BJ (cell line): ENCODE data around the gene AGBL4. TPM values are rescaled to one million over a fixed set of nuclear protein-coding genes. Genes with fewer than 3 reads are reported as not detected.

Experiments
- CTCF ChIA-PET: fragments of 350-600 bp; formaldehyde crosslinking; extraction: SDS; loops from one replicate; lab custom pipeline; 2021; ENCODE audit warnings: antibody characterized with exemption, inconsistent platforms; lab: Yijun Ruan, JAX
- POLR2A ChIA-PET: fragments of 300-600 bp; sonication (Branson Sonifier 250); formaldehyde crosslinking; extraction: SDS; loops from one replicate; lab custom pipeline; 2021; ENCODE audit warnings: antibody characterized with exemption; lab: Charles Lee
- DNase-seq: peaks from one replicate; pipeline ENCODE4 v3.0.0-alpha.2; 2011; ENCODE audit warnings: low read depth
- H3K27me3 ChIP-seq: 2 replicates; pipeline ENCODE4 v1.6.0; 2011; ENCODE audit warnings: low read length; ENCODE audit not compliant: control insufficient read depth, insufficient read depth
- H3K36me3 ChIP-seq: 2 replicates; pipeline ENCODE4 v1.5.1; 2011; ENCODE audit warnings: low read length; ENCODE audit not compliant: control insufficient read depth, insufficient read depth
- H3K4me3 ChIP-seq: 2 replicates; pipeline ENCODE4 v1.5.1; 2011; ENCODE audit warnings: low read depth, mild to moderate bottlenecking, control low read depth, low read length
- polyA plus RNA-seq: library from polyadenylated mRNA; depleted of rRNA; stranded (reverse); fragments of >200 nt; gene quantifications from 2 replicates; pipeline ENCODE4 v1.2.3, GENCODE V29; 2011
- TF ChIP-seq, protein P1 (sequence below): IDR thresholded peaks from 2 replicates; pipeline ENCODE4 v1.5.1; 2011; ENCODE audit warnings: low read depth, mild to moderate bottlenecking, control low read depth, inconsistent platforms, low read length, moderate library complexity; ENCODE audit not compliant: insufficient read depth

AGBL4 gene
- polyA plus RNA-seq, 1 experiment, result not detected

DNA sequence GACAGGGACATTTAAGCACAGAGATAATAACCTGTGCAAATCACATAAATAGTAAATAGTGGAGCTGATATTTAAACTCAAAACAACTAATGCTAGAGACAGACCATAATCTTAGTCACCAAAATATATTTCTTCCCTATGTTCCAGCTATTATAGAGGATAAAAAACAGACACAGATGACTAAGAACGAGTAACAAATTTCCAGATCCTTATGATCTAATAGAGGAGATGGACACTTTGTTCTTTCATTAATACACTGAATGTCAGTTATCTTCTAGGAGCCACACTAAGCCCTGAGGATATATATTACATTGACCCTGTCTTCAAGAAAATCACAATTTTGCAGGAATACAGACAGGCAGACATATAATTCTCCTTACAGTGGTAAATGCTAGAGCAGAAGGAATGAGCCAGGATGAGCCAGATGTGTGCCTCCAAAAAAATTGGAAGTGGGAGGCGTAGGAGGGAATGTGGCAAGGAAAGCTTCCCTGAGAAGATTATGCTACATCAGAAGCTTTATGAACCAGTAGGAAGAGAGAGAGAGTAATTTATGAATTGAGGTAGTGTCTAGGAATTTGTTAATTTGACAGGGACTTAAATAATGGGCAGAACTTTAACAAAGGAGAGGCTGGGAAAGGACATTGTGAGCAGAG is 851.7 kb downstream of the AGBL4 start:
- CTCF ChIA-PET, result no interaction called here
- POLR2A ChIA-PET, result no interaction called here
- TF ChIP-seq, protein P1, sequence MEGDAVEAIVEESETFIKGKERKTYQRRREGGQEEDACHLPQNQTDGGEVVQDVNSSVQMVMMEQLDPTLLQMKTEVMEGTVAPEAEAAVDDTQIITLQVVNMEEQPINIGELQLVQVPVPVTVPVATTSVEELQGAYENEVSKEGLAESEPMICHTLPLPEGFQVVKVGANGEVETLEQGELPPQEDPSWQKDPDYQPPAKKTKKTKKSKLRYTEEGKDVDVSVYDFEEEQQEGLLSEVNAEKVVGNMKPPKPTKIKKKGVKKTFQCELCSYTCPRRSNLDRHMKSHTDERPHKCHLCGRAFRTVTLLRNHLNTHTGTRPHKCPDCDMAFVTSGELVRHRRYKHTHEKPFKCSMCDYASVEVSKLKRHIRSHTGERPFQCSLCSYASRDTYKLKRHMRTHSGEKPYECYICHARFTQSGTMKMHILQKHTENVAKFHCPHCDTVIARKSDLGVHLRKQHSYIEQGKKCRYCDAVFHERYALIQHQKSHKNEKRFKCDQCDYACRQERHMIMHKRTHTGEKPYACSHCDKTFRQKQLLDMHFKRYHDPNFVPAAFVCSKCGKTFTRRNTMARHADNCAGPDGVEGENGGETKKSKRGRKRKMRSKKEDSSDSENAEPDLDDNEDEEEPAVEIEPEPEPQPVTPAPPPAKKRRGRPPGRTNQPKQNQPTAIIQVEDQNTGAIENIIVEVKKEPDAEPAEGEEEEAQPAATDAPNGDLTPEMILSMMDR, result no peak

DNA sequence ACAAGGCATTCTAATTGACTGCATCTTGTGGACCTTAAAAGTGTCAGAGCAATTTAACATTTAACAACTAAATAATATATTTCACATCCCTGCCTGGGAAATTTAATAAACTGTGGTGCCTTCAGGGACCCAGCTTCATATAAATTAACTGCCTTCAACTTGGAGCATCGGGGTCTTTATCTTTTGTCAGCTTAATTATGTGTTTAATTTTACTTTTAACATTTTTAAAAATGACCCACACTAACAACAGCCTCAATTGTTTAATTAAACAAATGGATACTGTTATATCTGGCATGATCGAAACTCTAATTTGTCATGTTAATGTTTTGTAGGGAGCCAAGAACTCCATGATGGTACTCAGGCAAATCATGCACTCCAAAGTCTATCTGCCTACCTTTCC is 857.7 kb downstream of the AGBL4 start:
- TF ChIP-seq, protein P1, result no peak
- no peaks in the 10 kb centered on the region for H3K27me3 ChIP-seq
- POLR2A ChIA-PET, result no interaction called here
- DNase-seq, result no peak
- CTCF ChIA-PET, result no interaction called here
- H3K4me3 ChIP-seq, result no peak overlapping the region
- H3K36me3 ChIP-seq, result no peaks in the 10 kb centered on the region

More for the DNA sequence above, 851.7 kb downstream of the AGBL4 start:
- no peak for DNase-seq
- Histone ChIP-seq H3K27me3 (no peaks in the 10 kb centered on the region), H3K4me3 (no peak overlapping the region), H3K36me3 (no peaks in the 10 kb centered on the region)

DNA sequence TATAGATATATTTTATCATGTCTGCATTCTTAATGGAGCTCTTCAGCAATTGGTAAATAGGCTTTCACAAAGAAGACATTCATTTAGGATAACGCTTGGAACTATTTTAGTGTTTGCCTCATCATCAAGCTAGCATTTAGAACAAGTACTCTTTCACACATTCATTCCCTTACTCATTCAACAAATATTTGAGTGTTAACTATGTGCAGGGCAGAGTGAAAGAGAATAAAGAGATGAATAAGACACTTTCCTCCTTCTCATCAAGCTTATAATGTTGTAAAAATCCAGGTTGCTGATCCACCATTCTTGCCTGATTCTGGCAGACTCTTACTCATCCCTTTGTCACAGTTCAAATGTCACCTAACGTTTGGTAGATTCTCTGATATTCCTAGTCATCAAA is 860.7 kb downstream of the AGBL4 start:
- no peak for DNase-seq
- ChIA-PET POLR2A (no interaction called here), CTCF (no interaction called here)
- TF ChIP-seq, protein P1, result no peak
- H3K36me3 ChIP-seq, result no peaks in the 10 kb centered on the region
- H3K27me3 ChIP-seq, result no peaks in the 10 kb centered on the region
- no peak overlapping the region for H3K4me3 ChIP-seq

DNA sequence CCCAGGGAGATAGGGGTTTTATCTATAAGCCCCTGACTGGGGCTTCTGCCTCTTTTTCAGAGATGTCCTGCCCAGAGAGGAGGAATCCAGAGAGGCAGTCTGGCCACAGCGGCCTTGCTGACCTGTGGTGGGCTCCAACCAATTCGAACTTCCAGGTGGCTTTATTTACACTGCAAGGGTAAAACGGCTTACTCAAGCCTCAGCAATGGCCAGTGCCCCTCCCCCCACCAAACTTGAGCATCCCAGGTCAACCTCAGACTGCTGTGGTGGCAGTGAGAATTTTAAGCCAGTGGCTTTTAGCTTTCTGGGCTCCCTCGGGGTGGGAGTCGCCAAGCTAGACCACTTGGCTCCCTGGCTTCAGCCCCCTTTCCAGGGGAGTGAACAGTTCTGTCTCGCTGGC is 863.1 kb downstream of the AGBL4 start:
- POLR2A ChIA-PET, result no interaction called here
- Histone ChIP-seq H3K27me3 (no peaks in the 10 kb centered on the region), H3K4me3 (no peak overlapping the region), H3K36me3 (no peaks in the 10 kb centered on the region)
- no peak for DNase-seq
- CTCF ChIA-PET, result no interaction called here
- TF ChIP-seq, protein P1, result no peak

DNA sequence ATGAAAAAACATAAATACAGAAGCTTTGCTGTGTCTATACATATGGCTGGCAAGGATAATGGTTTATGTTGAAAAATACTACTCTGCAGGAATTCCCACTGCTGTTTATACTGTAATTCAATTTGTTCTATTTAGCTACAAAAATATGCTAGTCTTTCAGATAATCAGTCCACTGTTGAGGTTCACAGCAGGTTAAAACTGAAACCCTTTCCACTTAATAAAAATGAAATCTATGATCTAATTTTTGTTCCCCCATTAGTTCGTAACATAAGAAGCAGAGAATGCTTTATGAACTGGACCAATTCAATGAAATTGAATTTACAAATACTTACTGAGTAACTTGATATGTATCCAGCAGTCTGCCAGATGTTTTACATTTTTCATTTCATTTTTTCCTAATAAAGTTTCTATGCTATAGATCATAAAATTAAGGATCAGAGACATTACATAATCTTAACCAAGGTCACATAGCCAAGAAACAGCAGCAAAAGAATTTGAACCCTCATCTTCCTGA is 887.0 kb downstream of the AGBL4 start:
- CTCF ChIA-PET, result no interaction called here
- no peaks in the 10 kb centered on the region for H3K27me3 ChIP-seq
- POLR2A ChIA-PET, result no interaction called here

More for the DNA sequence above, 887.0 kb downstream of the AGBL4 start:
- Histone ChIP-seq H3K4me3 (no peak overlapping the region), H3K36me3 (no peaks in the 10 kb centered on the region)
- TF ChIP-seq, protein P1, result no peak
- DNase-seq, result no peak
